Lower leg skin (tissue), 4 donors: ENCODE results near the gene SLC38A1. TPM values are rescaled to one million over a fixed set of nuclear protein-coding genes. Genes with fewer than 3 reads are reported as not detected.

Experiments
- DNase-seq, 2 donors: peaks; one replicate each; pipeline ENCODE4 v3.0.0-alpha.2; 2019; ENCODE audit warnings: low spot score in 2 of 2
- H3K4me3 ChIP-seq: fragments of 200-600 bp; sonication (generic); 2 replicates; pipeline ENCODE4 v1.5.1; 2017; ENCODE audit warnings: mild to moderate bottlenecking, low read depth; ENCODE audit not compliant: poor library complexity, severe bottlenecking
- CTCF ChIP-seq, 3 donors: fragments of 450-650 bp; IDR thresholded peaks; one replicate each; pipeline ENCODE4 v1.5.1; 2016; ENCODE audit warnings: antibody characterized with exemption in 3 of 3, mild to moderate bottlenecking in 3 of 3, moderate library complexity in 2 of 3
- POLR2A ChIP-seq, 2 donors: fragments of 450-650 bp; IDR thresholded peaks; one replicate each; pipeline ENCODE4 v1.6.1; 2016 to 2017; ENCODE audit warnings: antibody characterized with exemption in 2 of 2, mild to moderate bottlenecking in 1 of 2, moderate library complexity in 1 of 2
- WGBS, 2 donors: methylation state at CpG; one replicate each; pipeline ENCODE4 v1.1.5; 2018; 5-methylcytosine and 5-hydroxymethylcytosine counted together
- intact Hi-C: fragments of 100-400 bp; cut with DNase I; formaldehyde crosslinking; loops from one replicate; pipeline ENCODE4 v1.15.0; 2023; ENCODE audit warnings: low total_unique reads
- total RNA-seq, 4 donors: library from RNA; depleted of rRNA; stranded (reverse); fragments of >200 nt; gene quantifications; one replicate each; pipeline ENCODE4 v1.1.0, GENCODE V29; 2016

Gene SLC38A1
- total RNA-seq, 4 donors from 2014 or later: 87.3 to 118 (median 102) TPM

DNA sequence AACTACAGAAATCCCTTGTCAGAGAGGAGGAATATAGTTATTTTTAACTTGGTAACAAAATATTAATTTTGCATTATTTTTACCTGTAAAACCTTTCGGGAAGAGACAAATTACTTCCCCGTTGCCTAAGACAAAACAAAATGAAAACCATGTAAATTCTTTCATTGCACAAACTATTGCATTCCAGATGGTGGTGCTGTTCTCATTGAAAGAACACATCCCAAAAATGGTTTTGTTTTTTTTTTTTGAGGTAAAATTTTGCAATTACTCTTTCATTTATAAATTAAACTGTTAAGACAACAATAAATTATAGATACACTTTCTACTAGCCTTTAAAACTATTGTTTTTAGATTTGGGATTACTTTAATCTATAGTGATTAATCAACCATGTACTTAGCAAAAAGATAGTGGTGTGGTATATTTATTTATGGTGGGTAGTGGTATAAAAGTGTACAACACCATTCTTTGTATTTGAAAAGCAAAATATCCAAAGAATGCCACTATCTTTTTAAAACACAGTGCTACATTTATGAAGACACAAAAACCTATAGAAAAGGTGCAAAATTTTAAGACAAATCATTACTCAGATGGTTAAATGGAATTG, 115.5 kb downstream of the SLC38A1 start:
- TF ChIP-seq CTCF (IDR thresholded peaks at IDR 0.05) (no peak), POLR2A (IDR thresholded peaks at IDR 0.05) (no peak)
- intact Hi-C loops: loop anchor here (10.0 kb wide), 2 partner anchors 211 to 511 kb away; no protein-coding TSS in a partner anchor
- H3K4me3 ChIP-seq: no peak overlapping the region
- WGBS, 2 donors: 6 to 8% methylated on average over 2 of the region's 2 CpGs
- no peak for DNase-seq

DNA sequence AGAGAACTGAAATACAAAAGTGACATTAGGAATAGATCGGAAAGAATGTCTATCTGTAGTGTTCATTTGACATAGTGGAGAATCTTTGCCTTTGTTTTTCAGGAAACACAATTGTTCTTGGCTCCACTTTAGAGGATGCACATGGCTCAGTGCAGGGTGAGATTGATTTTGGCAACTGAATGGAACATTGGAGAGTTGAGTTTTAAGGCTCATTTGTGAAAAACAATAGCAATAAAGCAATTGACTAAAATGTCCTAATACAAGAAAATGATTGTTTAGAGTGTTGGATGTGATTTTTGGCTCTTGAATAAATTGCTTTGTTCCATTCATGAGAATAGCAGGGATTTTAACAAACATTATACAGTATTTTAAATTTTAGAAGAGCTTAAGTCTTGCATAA, 116.4 kb downstream of the SLC38A1 start:
- DNase-seq: no peak
- H3K4me3 ChIP-seq: no peak overlapping the region
- no peak for TF ChIP-seq CTCF (IDR thresholded peaks at IDR 0.05)
- 61 to 67% methylated on average over 1 of the region's 1 CpG for WGBS, 2 donors
- intact Hi-C loops: loop anchor here (10.0 kb wide), 2 partner anchors 212 to 512 kb away; no protein-coding TSS in a partner anchor

DNA sequence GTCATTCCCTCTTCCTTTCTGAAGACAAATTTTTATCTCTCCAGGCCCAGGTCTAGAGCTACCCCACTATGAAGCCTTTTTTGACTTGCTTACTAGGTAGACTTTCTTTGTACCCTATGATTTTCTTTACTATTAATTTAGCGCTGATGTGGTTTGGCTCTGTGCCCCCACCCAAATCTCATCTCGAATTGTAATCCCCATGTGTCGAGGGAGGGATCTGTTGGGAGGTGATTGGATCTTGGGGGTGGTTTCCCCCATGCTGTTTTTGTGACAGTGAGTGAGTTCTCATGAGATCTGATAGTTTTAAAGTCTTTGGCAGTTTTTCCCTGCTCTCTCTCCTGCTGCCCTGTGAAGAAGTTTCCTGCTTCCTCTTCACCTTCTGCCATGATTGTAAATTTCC, 118.1 kb downstream of the SLC38A1 start:
- intact Hi-C loops: loop anchor here (10.0 kb wide), 2 partner anchors 214 to 514 kb away; no protein-coding TSS in a partner anchor

GRCh38 chr12:46149905-46150304, 118.9 kb downstream of the SLC38A1 start:
- intact Hi-C loops: loop anchor here (10.0 kb wide), 2 partner anchors 215 to 515 kb away; no protein-coding TSS in a partner anchor

More for the DNA sequence above, 118.1 kb downstream of the SLC38A1 start:
- TF ChIP-seq POLR2A (IDR thresholded peaks at IDR 0.05) (no peak), CTCF (IDR thresholded peaks at IDR 0.05) (no peak)
- H3K4me3 ChIP-seq: no peak overlapping the region
- 55 to 63% methylated on average over 3 of the region's 3 CpGs for WGBS, 2 donors
- no peak for DNase-seq

GRCh38 chr12:46149079-46149464, 119.8 kb downstream of the SLC38A1 start:
- no peak for TF ChIP-seq POLR2A (IDR thresholded peaks at IDR 0.05)
- no peak for TF ChIP-seq CTCF (IDR thresholded peaks at IDR 0.05)
- 83 to 87% methylated on average over 2 of the region's 2 CpGs for WGBS, 2 donors
- H3K4me3 ChIP-seq: no peak overlapping the region
- intact Hi-C loops: no loop called here
- DNase-seq: no peak

More at GRCh38 chr12:46149905-46150304, 118.9 kb downstream of the SLC38A1 start:
- DNase-seq: no peak
- TF ChIP-seq POLR2A (IDR thresholded peaks at IDR 0.05): no peak
- H3K4me3 ChIP-seq: no peak overlapping the region
- WGBS, 2 donors: 76 to 94% methylated on average over 1 of the region's 1 CpG

DNA sequence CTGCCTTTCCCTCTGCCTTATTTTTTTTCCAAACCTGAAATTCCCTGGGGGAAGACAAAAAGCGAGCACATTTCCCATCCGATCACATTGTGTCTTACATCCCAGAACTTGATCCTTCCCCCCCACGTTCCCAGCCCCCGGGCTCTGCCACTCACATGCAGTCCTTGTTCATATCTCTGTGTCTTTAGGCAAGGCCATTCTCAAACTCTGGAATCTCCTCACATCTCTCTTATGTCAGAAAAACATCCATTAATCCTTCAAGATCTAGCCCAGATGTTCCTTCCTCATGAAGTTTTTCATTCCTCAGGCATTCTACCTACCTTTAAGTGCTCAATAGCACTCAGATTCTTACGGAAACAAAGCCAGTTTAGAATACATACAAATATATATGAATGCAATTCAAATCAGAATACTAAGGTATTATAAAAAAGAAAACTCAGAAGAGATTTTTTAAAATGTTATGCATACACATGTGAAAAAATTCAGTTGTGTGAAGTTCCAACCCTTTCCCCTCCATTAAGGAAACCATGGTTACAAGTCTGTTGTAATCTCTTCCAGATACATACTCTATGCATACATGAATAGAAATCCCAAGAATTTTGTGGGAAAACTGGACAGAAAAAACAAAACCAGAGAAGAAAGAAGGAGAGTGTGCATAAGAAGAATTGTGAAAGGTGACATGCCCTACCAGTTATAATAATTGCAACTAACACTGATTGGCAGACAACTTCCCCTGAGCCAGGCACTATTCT, 120.3 kb downstream of the SLC38A1 start:
- intact Hi-C loops: no loop called here
- no peak for TF ChIP-seq POLR2A (IDR thresholded peaks at IDR 0.05)
- TF ChIP-seq CTCF (IDR thresholded peaks at IDR 0.05): no peak
- DNase-seq: no peak
- WGBS, 2 donors: 77 to 78% methylated on average over 5 of the region's 5 CpGs
- no peak overlapping the region for H3K4me3 ChIP-seq
